ENCODE data around the gene NRL. TPM values are rescaled to one million over a fixed set of nuclear protein-coding genes. Genes with fewer than 3 reads are reported as not detected.

The NRL gene
- polyA plus RNA-seq, 2 of the 4 experiments (the other 2 are of a cell fraction): 0.93 to 0.97 TPM

GRCh38 chr14:24074625-24075484, 39.9 kb downstream of the NRL start (continued):
- no peak for TF ChIP-seq GATA3 (IDR thresholded peaks at IDR 0.05; ENCODE audit: borderline replicate concordance)
- TF ChIP-seq, protein P1, sequence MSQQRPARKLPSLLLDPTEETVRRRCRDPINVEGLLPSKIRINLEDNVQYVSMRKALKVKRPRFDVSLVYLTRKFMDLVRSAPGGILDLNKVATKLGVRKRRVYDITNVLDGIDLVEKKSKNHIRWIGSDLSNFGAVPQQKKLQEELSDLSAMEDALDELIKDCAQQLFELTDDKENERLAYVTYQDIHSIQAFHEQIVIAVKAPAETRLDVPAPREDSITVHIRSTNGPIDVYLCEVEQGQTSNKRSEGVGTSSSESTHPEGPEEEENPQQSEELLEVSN (IDR thresholded peaks at IDR 0.05; ENCODE audit: borderline replicate concordance, low read depth): no peak
- TF ChIP-seq ZC3H11A (IDR thresholded peaks at IDR 0.05): no peak
- TF ChIP-seq SREBF2 (IDR thresholded peaks at IDR 0.05): no peak

GRCh38 chr14:24072881-24073877, 41.6 kb downstream of the NRL start:
- TF ChIP-seq HDAC2 (IDR thresholded peaks at IDR 0.05) (no peak), FOSL2 (IDR thresholded peaks at IDR 0.05) (no peak), FOSL2 (CRISPR knock-in tag; IDR thresholded peaks at IDR 0.05) (no peak), HES2 (IDR thresholded peaks at IDR 0.05) (no peak), HOXA7 (CRISPR knock-in tag; IDR thresholded peaks at IDR 0.05) (no peak), ZNF302 (CRISPR knock-in tag; IDR thresholded peaks at IDR 0.05) (no peak), SREBF2 (IDR thresholded peaks at IDR 0.05) (no peak), MAFK (IDR thresholded peaks at IDR 0.05; ENCODE audit: partially characterized antibody) (no peak), CBX2 (IDR thresholded peaks at IDR 0.05; ENCODE audit: borderline replicate concordance, low read depth) (no peak), MAZ (IDR thresholded peaks at IDR 0.05; ENCODE audit: borderline replicate concordance, low read depth, low read length) (no peak), JUN (IDR thresholded peaks at IDR 0.05) (no peak), SMC3 (IDR thresholded peaks at IDR 0.05) (no peak), ZFP36 (IDR thresholded peaks at IDR 0.05; ENCODE audit: borderline replicate concordance, partially characterized antibody) (no peak), RAD21 (conservative IDR thresholded peaks at IDR 0.05 in 1 of 2, IDR thresholded peaks at IDR 0.05 in 1 of 2) (no peak), RFX5 (IDR thresholded peaks at IDR 0.05) (no peak), EHMT2 (IDR thresholded peaks at IDR 0.05; ENCODE audit: low read depth) (no peak), RNF2 (IDR thresholded peaks at IDR 0.05; ENCODE audit: borderline replicate concordance, low read depth) (no peak), RCOR1 (IDR thresholded peaks at IDR 0.05; ENCODE audit: low read depth, low read length) (no peak), CHD2 (IDR thresholded peaks at IDR 0.05; ENCODE audit: low read length, partially characterized antibody) (no peak)
- TF ChIP-seq, protein P2, sequence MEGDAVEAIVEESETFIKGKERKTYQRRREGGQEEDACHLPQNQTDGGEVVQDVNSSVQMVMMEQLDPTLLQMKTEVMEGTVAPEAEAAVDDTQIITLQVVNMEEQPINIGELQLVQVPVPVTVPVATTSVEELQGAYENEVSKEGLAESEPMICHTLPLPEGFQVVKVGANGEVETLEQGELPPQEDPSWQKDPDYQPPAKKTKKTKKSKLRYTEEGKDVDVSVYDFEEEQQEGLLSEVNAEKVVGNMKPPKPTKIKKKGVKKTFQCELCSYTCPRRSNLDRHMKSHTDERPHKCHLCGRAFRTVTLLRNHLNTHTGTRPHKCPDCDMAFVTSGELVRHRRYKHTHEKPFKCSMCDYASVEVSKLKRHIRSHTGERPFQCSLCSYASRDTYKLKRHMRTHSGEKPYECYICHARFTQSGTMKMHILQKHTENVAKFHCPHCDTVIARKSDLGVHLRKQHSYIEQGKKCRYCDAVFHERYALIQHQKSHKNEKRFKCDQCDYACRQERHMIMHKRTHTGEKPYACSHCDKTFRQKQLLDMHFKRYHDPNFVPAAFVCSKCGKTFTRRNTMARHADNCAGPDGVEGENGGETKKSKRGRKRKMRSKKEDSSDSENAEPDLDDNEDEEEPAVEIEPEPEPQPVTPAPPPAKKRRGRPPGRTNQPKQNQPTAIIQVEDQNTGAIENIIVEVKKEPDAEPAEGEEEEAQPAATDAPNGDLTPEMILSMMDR (IDR thresholded peaks at IDR 0.05): no peak
- no peaks in the 10 kb centered on the region for H3K9me3 ChIP-seq
- POLR2A ChIA-PET: interaction anchor here (0.7 to 1.0 kb wide), 2 partner anchors 11 to 21 kb away, joined by 3 read pairs; partner anchors contain the start of gene PCK2
- H3K4me1 ChIP-seq: no peaks in the 10 kb centered on the region
- H3K4me2 ChIP-seq: no peak overlapping the region
- no peak overlapping the region for H3K27ac ChIP-seq
- ATAC-seq: no peak
- CTCF ChIA-PET: interaction anchor here (0.6 to 11.2 kb wide), 8 partner anchors 14 to 485 kb away, joined by 3 to 101 read pairs (median 4); partner anchors contain the start of gene TINF2
- no peak for FAIRE-seq
- no peak overlapping the region for H3K4me3 ChIP-seq
- WGBS (ENCODE audit: missing lambda C conversion rate): 72% methylated on average over 25 of the region's 26 CpGs
- DNase-seq (ENCODE audit: low read depth in 1 of 2, low spot score in 1 of 2): no peak
